GM21576 (cell line): ENCODE measurements around the gene TRMT10B.
A peak's percentile ranks its signal among the peaks of the same experiment; 100 is the strongest.

ENCODE experiments used
- ATAC-seq: cut with Tn5 transposase; IDR thresholded peaks from one replicate; pipeline ENCODE4 v1.9.1; 2021; ENCODE audit warnings: mild to moderate bottlenecking, moderate library complexity; ENCODE audit not compliant: unreplicated experiment

Gene TRMT10B, protein sequence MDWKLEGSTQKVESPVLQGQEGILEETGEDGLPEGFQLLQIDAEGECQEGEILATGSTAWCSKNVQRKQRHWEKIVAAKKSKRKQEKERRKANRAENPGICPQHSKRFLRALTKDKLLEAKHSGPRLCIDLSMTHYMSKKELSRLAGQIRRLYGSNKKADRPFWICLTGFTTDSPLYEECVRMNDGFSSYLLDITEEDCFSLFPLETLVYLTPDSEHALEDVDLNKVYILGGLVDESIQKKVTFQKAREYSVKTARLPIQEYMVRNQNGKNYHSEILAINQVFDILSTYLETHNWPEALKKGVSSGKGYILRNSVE

DNA sequence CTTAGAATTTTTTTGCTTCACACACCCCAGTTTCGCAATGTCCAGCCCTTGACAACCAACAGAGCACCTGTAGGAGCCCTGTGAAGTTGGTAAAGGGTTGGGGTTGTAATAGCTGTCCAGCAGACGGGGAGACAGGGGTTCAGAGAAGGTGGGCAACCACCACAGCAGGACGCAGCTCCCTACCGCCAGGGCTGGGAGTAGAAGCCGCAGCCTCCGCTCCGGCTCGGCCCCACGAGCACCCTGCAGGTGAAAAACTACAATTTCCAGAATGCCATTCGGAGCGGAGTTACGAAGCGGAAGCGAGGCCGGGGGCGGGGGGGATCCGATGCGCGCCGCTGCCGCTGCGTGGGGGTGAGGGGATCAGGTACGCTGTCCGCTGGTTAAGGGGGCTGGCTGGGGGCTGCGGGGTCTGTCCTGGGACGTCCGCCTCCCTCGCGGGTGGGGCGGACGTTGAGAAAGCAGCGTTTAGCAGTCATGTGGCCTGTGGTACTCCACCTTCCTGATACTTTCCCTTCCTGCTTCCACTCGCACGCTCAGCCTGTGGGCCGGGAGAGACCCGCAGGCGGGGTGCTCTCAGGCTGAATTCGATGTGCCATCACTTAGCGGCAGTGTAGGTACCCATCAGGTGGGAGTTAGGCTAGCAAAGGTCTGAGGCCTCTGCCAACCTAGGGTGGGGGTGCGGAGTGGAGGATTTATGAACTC is at the start of gene TRMT10B:
Gene TRMT10B, plus strand, starts transcription at position 317 of the 702 bp plus-strand sequence. CDS start 8,127 bp downstream, outside the sequence.
- peak; percentile 88 for ATAC-seq

- no peak for ATAC-seq
These were observed 47.8 kb upstream of the TRMT10B start for GRCh38 chr9:37705787-37706186.

DNA sequence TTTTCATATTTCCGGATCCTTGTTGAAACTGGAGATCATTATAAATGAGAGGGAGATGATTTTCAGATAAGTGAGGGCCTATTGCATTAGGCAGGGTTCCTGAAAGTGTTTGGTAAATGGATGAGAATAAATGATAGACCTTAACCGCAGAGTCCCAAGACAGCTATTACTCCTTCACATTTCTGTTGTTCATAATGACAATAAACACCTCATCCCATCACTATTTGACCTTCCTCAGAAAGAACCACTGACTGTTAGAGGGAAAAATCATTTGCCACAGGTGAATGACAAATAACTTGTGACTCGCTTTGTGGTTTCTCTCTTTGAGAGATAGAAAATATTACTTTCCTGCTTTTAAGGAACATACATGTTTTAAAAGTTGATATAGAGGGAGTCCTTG is 47.3 kb upstream of the TRMT10B start:
- ATAC-seq = no peak

DNA sequence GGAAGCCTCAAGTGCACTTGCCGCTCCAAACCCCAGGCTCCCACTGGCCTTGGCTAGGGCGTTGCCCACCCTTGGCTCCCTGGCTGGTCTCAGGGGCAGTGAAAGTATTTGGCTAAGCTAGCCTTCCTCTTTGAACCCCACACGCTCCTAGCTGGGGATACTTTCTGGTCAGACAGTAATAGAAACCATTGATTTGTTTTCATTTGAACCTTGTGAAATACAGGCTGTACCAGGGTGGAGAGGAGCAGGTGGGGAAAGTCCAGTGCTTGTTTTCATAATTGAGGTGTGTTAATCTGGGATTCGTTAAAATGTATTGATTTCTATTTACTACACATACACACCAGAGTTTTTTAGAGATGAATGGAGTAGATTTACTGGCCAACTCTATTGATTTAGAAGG is 45.9 kb upstream of the TRMT10B start:
- ATAC-seq = no peak

DNA sequence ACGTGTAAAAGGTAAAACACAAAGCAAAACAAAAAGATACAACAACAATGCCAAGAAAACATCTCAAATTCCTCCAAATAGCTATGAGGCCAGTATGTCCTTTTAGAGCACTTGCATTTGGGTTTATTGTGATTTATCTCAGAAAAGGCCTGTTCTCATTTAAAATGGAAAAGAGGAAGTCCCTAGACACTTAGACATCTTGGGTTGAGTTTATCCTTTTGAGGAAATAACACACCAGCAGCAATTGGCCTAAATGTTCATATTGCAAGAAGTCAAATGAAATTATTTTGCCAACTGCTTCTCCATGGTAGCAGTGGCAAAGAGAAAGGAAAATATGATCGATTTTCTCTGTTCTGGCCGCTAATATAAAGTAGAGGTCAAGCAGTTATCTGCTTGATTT is 43.6 kb upstream of the TRMT10B start:
- ATAC-seq = no peak

GRCh38 chr9:37715260-37715659 is 38.3 kb upstream of the TRMT10B start:
- no peak for ATAC-seq

GRCh38 chr9:37715991-37716505 is 37.6 kb upstream of the TRMT10B start:
- ATAC-seq = no peak

DNA sequence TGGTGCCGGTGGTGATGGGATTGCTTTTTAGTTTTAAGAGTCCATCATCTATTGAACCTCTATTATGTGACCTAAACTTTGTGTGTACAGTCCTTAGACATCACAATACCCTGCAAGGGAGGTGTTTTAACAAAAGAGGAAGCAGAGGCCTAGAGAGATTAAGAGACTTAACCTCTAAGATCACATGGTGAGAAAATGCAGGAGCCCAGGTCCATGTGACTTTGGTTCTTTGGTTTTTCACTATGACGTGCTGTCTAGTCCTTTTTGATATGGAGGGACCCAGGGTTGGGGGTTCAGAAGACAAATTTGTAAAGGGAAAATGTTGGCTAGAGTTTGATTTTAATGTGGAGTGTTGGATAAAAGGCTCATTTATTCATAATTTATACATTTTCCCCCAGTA is 34.1 kb upstream of the TRMT10B start:
- no peak for ATAC-seq

GRCh38 chr9:37727013-37727412 is 26.6 kb upstream of the TRMT10B start:
- no peak for ATAC-seq

GRCh38 chr9:37729499-37729898 is 24.1 kb upstream of the TRMT10B start:
- ATAC-seq = no peak

- ATAC-seq = no peak
These were observed 23.3 kb upstream of the TRMT10B start for GRCh38 chr9:37730256-37730655.

- ATAC-seq = no peak
These were observed 22.8 kb upstream of the TRMT10B start for GRCh38 chr9:37730839-37731238.

DNA sequence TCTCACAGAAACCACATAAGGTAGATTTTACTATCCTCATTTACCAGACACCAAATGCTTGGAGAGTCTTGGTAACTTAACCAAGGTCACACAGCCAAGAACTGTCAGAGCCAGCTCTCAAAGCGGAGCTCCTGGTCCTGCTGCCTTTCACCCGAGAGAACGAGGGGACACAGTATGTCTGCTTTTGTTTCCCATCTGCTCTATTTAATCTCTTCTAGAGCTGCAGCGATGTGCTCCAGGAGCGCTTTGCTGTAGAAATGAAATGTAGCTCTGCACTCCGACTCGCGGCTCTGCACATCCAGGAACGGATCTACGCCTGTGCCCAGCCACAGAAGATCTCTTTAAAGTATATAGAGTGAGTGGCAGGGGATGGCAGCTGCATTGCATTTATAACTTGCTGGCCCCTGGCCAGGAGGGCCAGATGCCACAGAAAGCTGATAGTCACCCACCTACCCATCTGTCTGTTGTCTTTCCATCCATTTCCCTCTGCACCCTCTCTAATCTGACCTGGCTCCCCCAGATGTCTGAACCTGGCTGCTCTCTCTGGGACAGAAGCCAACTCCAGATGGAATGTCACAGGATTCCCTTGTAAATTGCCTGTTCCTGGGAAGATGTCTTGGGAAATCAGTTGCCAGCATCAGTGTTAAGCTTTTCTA is 21.4 kb upstream of the TRMT10B start:
- no peak for ATAC-seq

- no peak for ATAC-seq
These were observed 20.7 kb upstream of the TRMT10B start for GRCh38 chr9:37732952-37733351.

- ATAC-seq = no peak
These were observed 14.4 kb upstream of the TRMT10B start for GRCh38 chr9:37739222-37739621.

DNA sequence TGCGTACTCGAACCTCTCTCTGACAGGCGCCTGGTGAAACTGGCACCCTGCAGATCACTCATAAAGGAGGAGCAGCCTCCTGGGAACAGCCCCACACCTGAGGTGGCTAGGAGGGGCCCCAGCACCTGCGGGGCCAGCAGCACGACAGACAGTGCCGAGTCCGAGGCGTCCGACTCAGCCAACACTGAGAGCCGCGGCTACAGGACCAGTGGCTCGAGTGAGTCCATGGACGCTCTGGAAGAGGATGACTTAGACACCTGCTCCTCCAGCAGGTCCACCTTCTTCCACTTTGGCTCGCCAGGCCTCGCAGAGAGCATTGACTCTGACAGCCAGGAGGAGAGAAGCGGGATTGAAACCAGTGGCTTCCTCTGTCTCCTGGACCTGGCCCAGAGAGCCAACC is 13.5 kb upstream of the TRMT10B start:
- ATAC-seq = no peak

GRCh38 chr9:37740631-37741328 is 12.8 kb upstream of the TRMT10B start:
- ATAC-seq = no peak

DNA sequence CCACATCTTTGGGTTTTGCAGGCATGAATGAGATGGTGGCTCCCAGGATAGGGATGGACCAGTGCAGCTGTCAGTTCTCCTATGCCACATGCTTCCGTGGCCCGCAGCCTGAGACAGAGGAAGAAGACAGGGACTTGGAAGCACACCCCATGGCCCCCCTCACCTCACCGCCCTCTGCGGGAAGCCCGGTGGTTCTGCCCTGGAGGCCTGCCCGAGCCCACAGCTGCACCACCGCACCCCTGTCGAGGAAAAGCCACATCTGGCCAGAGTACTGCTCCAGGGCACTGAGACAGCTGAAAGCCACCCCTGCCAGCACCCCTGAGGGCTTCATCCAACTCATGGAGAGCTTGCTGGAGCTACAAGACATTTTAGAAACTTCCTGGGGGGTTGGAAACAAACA is 7.6 kb upstream of the TRMT10B start:
- ATAC-seq = no peak

DNA sequence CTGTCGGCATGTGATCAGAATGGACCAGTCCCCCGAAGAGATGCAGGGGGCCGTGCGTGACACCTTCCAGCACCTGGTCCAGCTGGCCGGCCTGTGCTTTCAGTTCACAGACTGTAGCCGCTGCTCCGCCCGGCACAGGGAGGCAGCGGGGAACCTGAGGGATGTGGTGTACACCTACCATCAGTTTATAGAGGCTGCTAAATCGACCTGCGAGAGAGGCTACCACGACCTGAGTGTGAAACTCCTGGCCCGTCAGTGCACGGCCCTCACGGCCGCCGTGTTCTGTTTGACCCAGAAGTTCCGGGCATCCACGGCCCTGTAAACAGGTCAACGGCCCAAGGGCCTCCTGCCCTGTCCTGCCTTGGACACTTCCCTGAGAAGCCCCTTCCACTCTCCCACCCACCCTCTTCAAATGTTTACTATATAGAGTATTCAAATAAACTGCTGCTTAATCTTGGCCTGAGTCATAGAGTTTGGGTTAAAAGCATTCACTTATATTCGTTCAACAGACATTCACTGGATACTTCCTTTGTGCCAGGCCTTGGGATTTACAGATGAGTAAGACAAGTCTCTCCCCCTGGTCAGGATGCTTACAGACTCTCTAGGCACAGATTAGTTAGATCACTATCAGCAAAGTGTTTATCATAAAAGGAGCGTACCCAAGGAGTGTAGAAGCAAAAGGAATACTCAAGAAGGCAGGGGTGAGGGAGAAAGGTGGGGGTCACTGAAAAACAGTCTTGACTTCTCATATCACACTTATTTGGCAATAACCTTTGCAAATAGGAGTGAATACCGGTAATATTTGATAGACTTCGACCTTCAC is 6.9 kb upstream of the TRMT10B start:
- ATAC-seq = no peak

GRCh38 chr9:37747271-37747753 is 6.3 kb upstream of the TRMT10B start:
- ATAC-seq = no peak
